Fibroblast of pulmonary artery (primary cell): ENCODE results near the gene KCNN3.

ENCODE experiments used
- DNase-seq: peaks from one replicate; pipeline ENCODE4 v3.0.0-alpha.2; 2010; ENCODE audit warnings: low read depth
- H3K4me3 ChIP-seq: replicated peaks from 2 replicates; pipeline ENCODE4 v1.5.1; 2011; ENCODE audit warnings: low read depth, mild to moderate bottlenecking, control low read depth, low read length, moderate library complexity
- TF ChIP-seq, protein P1 (sequence below): IDR thresholded peaks from 2 replicates; pipeline ENCODE4 v1.5.1; 2011; ENCODE audit warnings: mild to moderate bottlenecking, control low read depth, low read length, inconsistent platforms; ENCODE audit errors: missing control alignments

The KCNN3 gene

DNA sequence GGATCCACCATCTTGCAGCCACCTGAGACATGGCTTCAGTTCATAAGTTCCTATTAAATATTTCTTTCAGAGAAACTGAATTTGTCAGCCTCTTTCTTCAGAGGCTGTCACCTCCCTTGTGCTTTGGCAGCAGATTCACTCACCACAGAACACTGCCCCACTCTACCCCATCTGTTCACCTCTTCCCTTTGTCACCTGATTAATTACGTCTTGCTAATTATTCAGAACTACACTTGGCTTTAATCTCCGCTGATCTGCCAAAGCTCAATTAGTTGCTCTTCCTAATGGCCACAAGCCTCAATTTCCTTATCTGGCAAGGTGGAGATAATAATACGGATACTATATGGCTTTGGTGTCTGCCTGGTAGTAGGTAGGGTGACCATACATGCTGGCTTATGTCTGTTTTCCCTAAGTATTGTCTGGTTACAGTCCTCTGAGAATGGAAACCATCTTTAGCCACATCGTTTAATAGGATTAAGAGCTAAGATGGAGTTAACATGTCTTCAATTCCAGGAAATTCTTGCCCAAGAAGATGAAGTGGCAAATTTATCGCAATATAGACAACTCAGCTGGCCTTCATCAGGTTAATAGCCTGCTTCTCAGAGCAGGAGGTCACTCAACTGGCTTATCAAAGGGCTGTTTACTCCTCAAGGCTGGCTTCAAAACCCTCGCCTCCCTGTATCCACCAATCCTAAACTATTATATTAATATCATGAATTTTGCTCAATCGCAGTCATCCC lies 203.9 kb downstream of the KCNN3 start:
- H3K4me3 ChIP-seq, result no peak overlapping the region
- TF ChIP-seq, protein P1, sequence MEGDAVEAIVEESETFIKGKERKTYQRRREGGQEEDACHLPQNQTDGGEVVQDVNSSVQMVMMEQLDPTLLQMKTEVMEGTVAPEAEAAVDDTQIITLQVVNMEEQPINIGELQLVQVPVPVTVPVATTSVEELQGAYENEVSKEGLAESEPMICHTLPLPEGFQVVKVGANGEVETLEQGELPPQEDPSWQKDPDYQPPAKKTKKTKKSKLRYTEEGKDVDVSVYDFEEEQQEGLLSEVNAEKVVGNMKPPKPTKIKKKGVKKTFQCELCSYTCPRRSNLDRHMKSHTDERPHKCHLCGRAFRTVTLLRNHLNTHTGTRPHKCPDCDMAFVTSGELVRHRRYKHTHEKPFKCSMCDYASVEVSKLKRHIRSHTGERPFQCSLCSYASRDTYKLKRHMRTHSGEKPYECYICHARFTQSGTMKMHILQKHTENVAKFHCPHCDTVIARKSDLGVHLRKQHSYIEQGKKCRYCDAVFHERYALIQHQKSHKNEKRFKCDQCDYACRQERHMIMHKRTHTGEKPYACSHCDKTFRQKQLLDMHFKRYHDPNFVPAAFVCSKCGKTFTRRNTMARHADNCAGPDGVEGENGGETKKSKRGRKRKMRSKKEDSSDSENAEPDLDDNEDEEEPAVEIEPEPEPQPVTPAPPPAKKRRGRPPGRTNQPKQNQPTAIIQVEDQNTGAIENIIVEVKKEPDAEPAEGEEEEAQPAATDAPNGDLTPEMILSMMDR, result no peak
- no peak for DNase-seq

DNA sequence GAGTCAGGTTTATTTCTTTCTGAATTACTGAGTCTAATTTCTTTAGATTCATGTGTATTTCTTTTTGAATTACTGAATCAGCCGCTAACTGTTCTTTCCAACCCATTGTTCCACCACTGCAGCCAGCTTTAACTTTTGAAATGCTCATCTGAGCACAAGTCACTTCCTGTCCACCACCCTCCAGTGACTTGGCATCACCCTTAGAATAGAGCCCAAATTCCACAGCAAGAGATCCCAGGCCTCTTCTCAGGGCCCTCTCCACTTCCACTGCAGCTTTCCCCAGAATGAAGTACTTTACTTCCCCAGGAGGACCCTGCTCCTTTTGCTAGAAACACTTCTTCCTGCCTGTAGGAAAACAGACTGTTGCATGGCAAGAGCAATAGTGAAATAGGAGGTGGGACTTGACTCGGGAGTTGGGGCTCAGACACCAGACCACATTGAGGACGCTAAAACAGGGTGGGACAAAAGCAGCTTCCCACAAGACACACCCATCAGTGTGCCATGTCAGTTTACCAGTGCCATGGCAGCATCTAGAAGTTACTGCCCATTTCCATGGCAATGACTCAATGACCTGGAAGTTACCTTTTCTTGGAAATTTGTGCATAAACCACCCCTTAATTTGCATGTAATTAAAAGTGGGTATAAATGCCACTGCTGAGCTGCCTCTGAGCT lies 205.6 kb downstream of the KCNN3 start:
- TF ChIP-seq, protein P1, result no peak
- H3K4me3 ChIP-seq, result no peak overlapping the region
- DNase-seq, result no peak

DNA sequence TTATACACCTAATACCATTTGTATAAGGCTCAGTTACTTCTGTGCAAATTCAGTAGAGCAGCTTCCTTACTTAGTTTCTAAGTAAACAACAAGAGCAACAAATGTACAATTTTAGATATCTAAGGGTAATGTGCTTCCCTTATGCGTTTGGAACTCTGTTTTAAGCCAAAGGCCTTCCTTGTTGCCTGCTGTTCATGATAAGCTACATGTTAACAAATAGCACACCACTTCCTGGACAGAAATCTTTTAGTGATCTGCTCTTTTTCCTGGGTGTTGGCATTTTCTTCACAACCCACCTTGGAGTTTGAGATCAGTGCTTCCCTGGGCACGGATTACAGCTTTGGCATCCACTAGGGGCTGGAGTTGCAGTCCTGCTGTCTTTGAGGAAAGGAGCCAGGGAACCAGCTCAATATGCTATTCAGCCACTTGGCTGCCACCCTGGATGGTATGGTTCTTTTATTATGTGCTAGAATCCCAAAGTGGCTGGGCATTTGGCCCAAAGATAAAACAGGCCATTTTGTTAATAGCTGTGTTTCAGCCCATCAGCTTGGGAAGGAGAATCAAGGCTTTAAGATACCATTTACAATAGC lies 206.5 kb downstream of the KCNN3 start:
- DNase-seq, result no peak
- H3K4me3 ChIP-seq, result no peak overlapping the region
- TF ChIP-seq, protein P1, result no peak

DNA sequence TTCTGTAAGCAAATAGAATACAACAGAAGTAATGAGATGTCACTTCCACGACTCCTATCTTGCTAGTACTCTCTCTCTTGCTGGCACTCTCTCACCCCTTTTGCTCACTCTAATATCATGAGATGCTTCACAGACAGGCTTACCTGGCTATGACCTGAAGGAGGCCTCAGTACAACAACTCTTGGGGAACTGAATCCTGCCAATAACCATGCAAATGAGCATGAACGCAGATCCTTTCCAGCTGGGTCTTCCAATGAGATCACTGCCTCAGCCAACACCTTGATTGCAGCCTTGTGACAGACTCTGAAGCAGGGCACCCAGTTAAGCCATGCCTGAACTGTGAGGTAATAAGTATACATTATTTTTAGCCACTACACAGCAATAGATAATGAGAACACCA lies 209.0 kb downstream of the KCNN3 start:
- no peak for DNase-seq
- TF ChIP-seq, protein P1, result no peak
- H3K4me3 ChIP-seq, result no peak overlapping the region

DNA sequence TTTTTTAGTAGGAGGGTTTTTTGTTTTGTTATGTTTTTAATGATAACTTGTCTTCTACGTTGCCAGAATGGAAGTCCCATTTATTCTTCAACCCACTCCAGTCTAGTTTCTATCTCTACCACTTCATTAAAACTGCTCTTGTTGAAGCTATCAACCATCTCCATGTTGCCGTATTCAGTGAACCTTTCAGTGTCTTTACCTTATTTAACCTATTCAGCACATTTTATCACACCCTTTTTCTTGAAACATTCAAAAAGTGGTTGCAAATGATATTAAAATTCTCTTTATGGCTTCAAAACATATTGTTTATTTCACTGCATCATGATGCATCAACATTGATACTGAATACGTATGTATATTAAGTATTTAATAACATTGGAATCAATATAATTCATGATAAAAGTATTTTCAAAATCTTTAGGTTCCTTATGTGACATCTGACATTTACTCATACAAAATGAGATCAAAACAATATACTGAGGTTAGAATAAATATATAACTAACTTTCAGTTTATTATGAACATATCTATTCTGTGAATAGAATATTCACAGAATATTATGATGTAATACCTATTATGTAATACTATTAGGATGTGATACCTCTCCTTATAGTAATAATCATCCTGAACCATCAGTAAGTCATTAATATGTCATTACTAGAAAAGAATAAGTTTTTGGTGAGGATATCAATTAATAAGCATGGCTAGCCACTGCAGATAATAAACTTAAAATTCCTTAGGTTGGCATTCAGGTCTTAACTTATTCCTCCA lies 210.1 kb downstream of the KCNN3 start:
- no peak overlapping the region for H3K4me3 ChIP-seq
- TF ChIP-seq, protein P1, result no peak
- no peak for DNase-seq

DNA sequence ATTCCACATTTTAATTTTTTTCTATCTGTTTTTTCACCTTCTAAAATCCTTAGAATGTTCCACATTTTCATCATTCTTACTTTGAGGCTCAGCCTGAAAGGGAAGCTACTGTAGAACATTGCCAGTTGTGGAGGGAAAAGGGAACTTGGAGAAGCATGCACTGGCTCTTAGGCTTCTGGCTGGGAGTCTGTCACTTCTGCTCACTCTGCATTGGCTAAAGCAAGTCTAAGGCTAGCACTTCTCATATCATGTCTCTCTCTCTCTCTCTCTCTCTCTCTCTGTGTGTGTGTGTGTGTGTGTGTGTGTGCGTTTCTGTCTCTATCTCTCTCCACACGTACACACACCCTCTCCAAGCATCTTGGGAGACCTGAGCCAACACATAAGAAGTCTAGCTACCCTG lies 212.5 kb downstream of the KCNN3 start:
- no peak overlapping the region for H3K4me3 ChIP-seq
- DNase-seq, result no peak
- TF ChIP-seq, protein P1, result no peak
